Stimulated activated naive CD8-positive, alpha-beta T cell treated with anti-CD3 and anti-CD28 coated beads, Interleukin-15, amount 100 ng/mL, for 72 hours (primary cell): Measurements from ENCODE around the gene EEFSEC.

ENCODE experiments used
- ATAC-seq: fragments of 150-1000 bp; cut with Tn5 transposase; 2 replicates; pipeline ENCODE4 v1.10.0; 2021; ENCODE audit warnings: mild to moderate bottlenecking, moderate library complexity
- DNase-seq, 2 donors: peaks; one replicate each; pipeline ENCODE4 v3.0.0; 2021 to 2022
- H3K27ac Mint-ChIP-seq, 2 donors: one replicate each; pipeline ENCODE4 v1.8.0; 2022; ENCODE audit warnings: mild to moderate bottlenecking in 2 of 2, mixed read lengths in 2 of 2, moderate library complexity in 2 of 2
- H3K27me3 Mint-ChIP-seq: one replicate; pipeline ENCODE4 v1.8.0; 2022; ENCODE audit warnings: mixed read lengths
- H3K4me1 Mint-ChIP-seq: one replicate; pipeline ENCODE4 v1.8.0; 2022; ENCODE audit warnings: mild to moderate bottlenecking, mixed read lengths
- H3K4me3 Mint-ChIP-seq, 2 donors: one replicate each; pipeline ENCODE4 v1.8.0; 2022; ENCODE audit warnings: mild to moderate bottlenecking in 2 of 2, mixed read lengths in 2 of 2, moderate library complexity in 1 of 2
- H3K9me3 Mint-ChIP-seq, 2 donors: one replicate each; pipeline ENCODE4 v1.8.0; 2022; ENCODE audit warnings: mixed read lengths in 2 of 2

EEFSEC gene

DNA sequence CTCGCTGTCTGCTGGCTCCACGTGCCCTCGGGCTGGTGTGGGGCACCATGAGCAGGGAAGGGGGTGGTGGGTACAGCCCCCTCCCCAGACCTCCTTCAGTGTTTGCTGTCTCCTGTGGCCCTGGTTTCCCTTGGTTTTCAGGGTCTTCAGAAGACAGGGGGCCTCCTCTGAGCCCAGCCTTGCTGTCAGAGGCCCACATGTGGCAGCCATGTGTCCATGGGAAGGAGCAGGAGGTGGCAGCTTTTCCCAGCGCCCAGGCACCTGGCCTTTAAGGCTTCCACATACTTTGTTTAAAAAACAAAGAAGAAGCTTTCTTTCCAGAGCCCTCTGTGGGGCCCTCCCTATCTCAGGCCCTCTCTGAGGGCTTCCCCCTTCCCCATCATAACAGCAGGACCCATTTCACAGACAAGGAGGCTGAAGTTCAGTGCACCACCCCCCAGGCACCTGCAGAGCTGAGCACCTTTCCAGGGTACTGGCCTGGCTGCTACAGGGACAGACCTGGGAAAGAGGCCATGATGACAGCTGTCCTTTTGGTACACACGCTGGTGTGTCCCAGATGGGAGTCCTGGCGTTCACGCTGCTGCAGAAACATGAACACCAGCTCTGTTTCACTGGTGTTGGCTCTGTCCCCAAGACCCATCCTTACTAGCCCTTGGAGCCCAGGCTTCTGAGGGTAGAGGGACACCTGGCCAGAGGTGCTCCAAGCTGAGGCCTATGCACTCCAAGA lies 239.7 kb downstream of the EEFSEC start:
- H3K27ac Mint-ChIP-seq, result peak overlapping the region in 1 of 2 donors; percentile 39
- no peaks in the 10 kb centered on the region for H3K27me3 Mint-ChIP-seq
- no peaks in the 10 kb centered on the region for H3K9me3 Mint-ChIP-seq
- ATAC-seq (no peak), DNase-seq (no peak)
- H3K4me1 Mint-ChIP-seq, result no peaks in the 10 kb centered on the region
- no peak overlapping the region for H3K4me3 Mint-ChIP-seq

GRCh38 chr3:128394033-128394432 lies 240.8 kb downstream of the EEFSEC start:
- Mint-ChIP-seq H3K4me1 (no peaks in the 10 kb centered on the region), H3K27me3 (no peaks in the 10 kb centered on the region), H3K27ac (peak overlapping the region in 1 of 2 donors; percentile 57), H3K4me3 (no peak overlapping the region), H3K9me3 (no peaks in the 10 kb centered on the region)
- ATAC-seq (no peak), DNase-seq (no peak)

GRCh38 chr3:128395046-128395445 lies 241.8 kb downstream of the EEFSEC start:
- no peak for ATAC-seq
- no peaks in the 10 kb centered on the region for H3K4me1 Mint-ChIP-seq

DNA sequence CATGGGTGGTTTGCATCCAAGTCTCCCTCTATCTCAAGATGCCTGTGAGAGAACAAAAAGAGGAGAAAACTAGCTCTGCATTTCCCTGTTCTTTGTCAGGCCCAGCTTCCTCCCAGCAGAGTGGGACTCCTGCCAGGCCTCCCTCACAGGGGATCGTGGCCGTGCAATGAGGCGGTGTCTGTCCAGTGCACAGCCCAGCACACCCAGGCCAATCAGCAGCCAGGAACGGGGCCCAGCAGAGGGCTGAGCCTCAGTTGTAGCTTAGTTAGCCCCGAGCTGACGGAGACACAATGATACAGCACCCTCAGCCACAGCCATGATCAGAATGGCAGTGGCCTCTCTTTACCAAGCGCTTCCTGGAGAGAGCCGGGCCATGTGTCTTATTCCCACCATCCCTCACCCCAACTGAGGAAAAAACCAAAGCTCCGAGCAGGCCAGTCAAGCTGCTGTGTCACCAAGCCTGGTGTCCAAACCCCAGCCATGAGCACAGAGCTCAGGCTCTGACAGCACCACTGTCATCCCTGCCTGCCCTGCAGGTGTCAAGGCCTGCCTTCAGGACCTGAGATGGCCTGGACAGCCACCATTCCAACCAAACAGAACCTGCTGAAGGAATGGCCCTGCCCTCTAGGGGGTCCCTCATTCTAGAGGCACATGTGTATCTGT lies 242.3 kb downstream of the EEFSEC start:
- Mint-ChIP-seq H3K27me3 (no peaks in the 10 kb centered on the region), H3K9me3 (no peaks in the 10 kb centered on the region), H3K27ac (peak overlapping the region in 1 of 2 donors; percentile 35), H3K4me1 (no peaks in the 10 kb centered on the region), H3K4me3 (no peak overlapping the region)
- ATAC-seq (no peak), DNase-seq (no peak)

More at GRCh38 chr3:128395046-128395445, 241.8 kb downstream of the EEFSEC start:
- Mint-ChIP-seq H3K9me3 (no peaks in the 10 kb centered on the region), H3K4me3 (no peak overlapping the region), H3K27ac (no peak overlapping the region), H3K27me3 (no peaks in the 10 kb centered on the region)
- DNase-seq, result no peak

DNA sequence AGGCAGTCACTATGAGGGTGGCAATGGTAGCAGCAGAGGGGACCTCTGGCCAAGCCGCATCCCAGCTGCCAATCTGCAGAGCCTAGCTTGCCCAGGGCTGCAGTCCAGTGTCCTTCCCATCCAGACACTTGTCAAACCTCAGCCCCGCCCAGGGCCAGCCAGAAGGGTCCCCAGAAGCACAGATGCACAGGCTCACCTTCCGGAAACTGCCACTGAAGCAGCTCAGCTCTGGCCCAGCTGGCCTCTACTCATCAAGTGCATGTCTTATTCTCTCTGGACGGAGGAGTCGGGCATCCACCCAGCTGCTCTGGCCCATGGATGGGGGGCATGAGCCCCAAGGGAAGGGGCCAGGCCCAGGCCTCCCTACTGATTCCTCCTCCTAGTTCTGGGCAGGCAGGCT lies 244.2 kb downstream of the EEFSEC start:
- ATAC-seq, result no peak
- DNase-seq, result no peak
- H3K4me1 Mint-ChIP-seq, result no peaks in the 10 kb centered on the region
- H3K27ac Mint-ChIP-seq, result no peak overlapping the region
- no peaks in the 10 kb centered on the region for H3K27me3 Mint-ChIP-seq
- H3K9me3 Mint-ChIP-seq, result no peaks in the 10 kb centered on the region
- H3K4me3 Mint-ChIP-seq, result no peak overlapping the region

DNA sequence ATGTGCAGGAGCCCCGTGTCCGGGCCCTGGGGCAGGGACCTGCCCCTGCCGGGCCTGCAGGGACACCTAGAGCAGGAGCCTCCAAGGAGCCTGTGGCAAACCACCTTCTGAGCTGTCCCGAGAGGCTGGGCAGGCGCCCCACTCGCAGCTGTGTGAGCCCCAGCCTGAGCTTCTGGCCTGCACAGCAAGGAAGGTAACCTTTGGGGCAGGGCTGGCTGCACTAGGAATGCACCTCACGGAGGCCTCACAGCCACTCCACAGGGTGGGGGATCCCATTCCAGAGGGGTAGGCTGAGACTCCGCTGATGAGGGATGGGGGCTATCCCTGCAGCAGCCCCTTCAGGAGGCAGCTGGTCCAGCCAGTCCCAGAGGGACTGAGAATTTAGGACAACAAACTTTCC lies 245.3 kb downstream of the EEFSEC start:
- Mint-ChIP-seq H3K4me1 (no peaks in the 10 kb centered on the region), H3K9me3 (no peaks in the 10 kb centered on the region), H3K27ac (no peak overlapping the region)

GRCh38 chr3:128399221-128399915 lies 246.1 kb downstream of the EEFSEC start:
- Mint-ChIP-seq H3K4me1 (no peaks in the 10 kb centered on the region), H3K27ac (no peak overlapping the region), H3K9me3 (no peaks in the 10 kb centered on the region), H3K4me3 (no peak overlapping the region), H3K27me3 (no peaks in the 10 kb centered on the region)
- no peak for DNase-seq
- ATAC-seq, result no peak

More for the DNA sequence above, 245.3 kb downstream of the EEFSEC start:
- ATAC-seq (no peak), DNase-seq (no peak)
- Mint-ChIP-seq H3K27me3 (no peaks in the 10 kb centered on the region), H3K4me3 (no peak overlapping the region)

GRCh38 chr3:128400671-128401070 lies 247.4 kb downstream of the EEFSEC start:
- no peaks in the 10 kb centered on the region for H3K27me3 Mint-ChIP-seq
- no peak for ATAC-seq

DNA sequence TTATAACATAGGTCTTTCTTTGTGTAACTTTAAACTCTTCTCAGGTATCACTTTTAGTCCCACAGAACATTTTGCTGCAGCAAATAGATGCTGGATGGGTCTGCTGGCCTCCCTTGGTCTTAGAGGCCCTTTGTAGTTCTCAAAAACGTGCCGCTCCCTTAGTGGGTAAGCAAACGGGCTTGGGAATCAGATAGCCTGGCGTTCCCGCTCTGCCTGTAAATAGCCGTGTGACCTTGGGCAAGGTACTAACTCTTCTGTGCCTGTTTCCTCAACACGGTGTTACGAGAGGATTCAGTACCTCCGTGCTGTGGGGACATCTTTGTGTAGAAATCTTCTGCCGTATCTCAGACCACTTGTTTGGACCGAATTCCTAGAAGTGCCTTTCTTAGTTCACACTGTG lies 249.0 kb downstream of the EEFSEC start:
- DNase-seq, result no peak
- Mint-ChIP-seq H3K4me1 (no peaks in the 10 kb centered on the region), H3K27me3 (no peaks in the 10 kb centered on the region), H3K27ac (peak overlapping the region in 1 of 2 donors; percentile 43), H3K9me3 (no peaks in the 10 kb centered on the region), H3K4me3 (no peak overlapping the region)
- ATAC-seq, result no peak

More at GRCh38 chr3:128400671-128401070, 247.4 kb downstream of the EEFSEC start:
- Mint-ChIP-seq H3K9me3 (no peaks in the 10 kb centered on the region), H3K27ac (no peak overlapping the region), H3K4me1 (no peaks in the 10 kb centered on the region), H3K4me3 (no peak overlapping the region)
- DNase-seq, result no peak

DNA sequence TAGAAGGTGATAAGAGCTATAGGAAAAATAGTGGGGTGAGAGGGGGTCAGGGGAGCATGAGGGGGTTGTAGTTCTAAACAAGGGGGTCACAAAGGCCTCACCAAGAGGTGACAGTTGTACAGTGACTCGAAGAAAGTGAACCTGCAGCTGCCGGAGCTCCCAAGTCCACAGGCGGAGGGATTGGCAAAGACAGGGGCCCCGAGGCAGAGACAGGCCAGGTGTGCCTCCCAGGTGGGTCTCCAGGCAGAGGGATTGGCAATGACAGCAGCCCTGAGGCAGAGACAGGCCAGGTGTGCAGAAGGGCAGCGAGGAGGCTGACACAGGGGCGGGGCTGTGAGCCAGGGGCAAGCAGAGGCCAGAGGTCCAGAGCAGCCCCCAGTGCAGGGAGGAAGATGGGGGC lies 249.7 kb downstream of the EEFSEC start:
- ATAC-seq (no peak), DNase-seq (no peak)
- H3K27ac Mint-ChIP-seq, result no peak overlapping the region
- H3K4me3 Mint-ChIP-seq, result peak overlapping the region in 1 of 2 donors; percentile 13
- no peaks in the 10 kb centered on the region for H3K27me3 Mint-ChIP-seq
- H3K9me3 Mint-ChIP-seq, result no peaks in the 10 kb centered on the region
- no peaks in the 10 kb centered on the region for H3K4me1 Mint-ChIP-seq

- no peak for ATAC-seq
- no peak for DNase-seq
- H3K4me1 Mint-ChIP-seq, result no peaks in the 10 kb centered on the region
- H3K4me3 Mint-ChIP-seq, result no peak overlapping the region
- no peaks in the 10 kb centered on the region for H3K27me3 Mint-ChIP-seq
- H3K27ac Mint-ChIP-seq, result no peak overlapping the region
- no peaks in the 10 kb centered on the region for H3K9me3 Mint-ChIP-seq
Observed at GRCh38 chr3:128404276-128405068, 251.2 kb downstream of the EEFSEC start.

DNA sequence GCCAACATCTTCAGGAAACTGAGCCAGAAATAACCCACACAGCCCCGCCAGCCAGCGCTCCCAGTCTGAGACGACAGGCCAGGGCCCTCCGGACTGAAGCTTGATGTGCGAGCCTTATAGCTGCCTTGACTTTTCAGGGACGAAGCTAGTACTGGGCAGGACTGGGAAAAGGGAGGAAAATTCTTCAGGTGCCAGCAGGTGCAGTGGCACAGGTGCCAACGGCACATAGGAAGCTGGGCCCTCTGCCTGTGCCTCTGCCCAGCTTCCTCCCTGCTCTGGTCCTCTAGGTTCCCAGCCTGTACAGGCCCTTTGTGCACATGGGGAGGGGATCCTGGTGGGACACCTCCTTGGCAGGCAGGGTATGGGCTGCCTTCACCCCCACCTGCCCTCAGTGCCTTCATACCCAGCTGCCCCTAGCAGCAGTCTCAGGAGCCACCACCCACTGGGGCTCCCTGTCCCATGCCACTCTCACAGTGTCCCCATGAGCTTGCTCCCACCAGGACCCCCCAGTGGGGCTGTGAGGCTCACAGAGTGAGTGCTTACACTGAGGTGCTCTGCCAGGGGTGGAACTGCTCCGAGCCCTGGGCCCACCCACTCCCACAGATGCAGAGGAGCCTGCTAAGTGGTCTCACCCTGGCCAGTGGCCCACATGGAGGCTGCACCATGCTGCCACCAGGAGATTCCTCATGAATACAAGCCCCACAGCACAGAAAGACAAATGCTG lies 252.4 kb downstream of the EEFSEC start:
- no peak overlapping the region for H3K4me3 Mint-ChIP-seq
- H3K27me3 Mint-ChIP-seq, result no peaks in the 10 kb centered on the region
- ATAC-seq, result no peak
- H3K9me3 Mint-ChIP-seq, result no peaks in the 10 kb centered on the region
- H3K27ac Mint-ChIP-seq, result peak overlapping the region in 1 of 2 donors; percentile 19
- no peaks in the 10 kb centered on the region for H3K4me1 Mint-ChIP-seq
- no peak for DNase-seq

DNA sequence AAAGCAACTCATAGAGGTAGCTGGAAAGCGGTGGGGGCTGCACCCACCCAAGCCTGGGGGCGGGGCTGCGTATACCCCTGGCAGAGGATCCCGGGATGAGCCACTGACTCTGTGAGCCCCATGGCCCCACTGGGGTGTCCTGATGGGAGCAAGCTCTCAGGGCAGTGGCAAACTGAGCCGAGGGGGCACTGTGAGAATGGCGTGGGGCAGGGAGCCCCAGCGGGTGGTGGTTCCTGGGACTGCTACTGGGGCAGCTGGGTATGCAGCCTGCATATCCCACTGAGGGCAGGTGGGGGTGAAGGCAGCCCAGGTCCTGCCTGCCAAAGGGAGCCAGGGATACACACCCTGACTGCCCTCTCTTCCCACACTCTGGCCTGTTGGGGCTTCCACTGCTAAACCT lies 254.0 kb downstream of the EEFSEC start:
- no peaks in the 10 kb centered on the region for H3K4me1 Mint-ChIP-seq
- DNase-seq, result no peak
- H3K9me3 Mint-ChIP-seq, result no peaks in the 10 kb centered on the region
- H3K27me3 Mint-ChIP-seq, result no peaks in the 10 kb centered on the region
- H3K4me3 Mint-ChIP-seq, result no peak overlapping the region
- ATAC-seq, result no peak
- H3K27ac Mint-ChIP-seq, result no peak overlapping the region

GRCh38 chr3:128408012-128408692 lies 254.9 kb downstream of the EEFSEC start:
- DNase-seq (no peak), ATAC-seq (no peak)
- no peaks in the 10 kb centered on the region for H3K27me3 Mint-ChIP-seq
- H3K4me3 Mint-ChIP-seq, result no peak overlapping the region
- no peaks in the 10 kb centered on the region for H3K9me3 Mint-ChIP-seq
- no peak overlapping the region for H3K27ac Mint-ChIP-seq
- H3K4me1 Mint-ChIP-seq, result no peaks in the 10 kb centered on the region
